DMS 273 treated with DMSO at 0.1 percent for 48 hours (cell line): ENCODE results near the gene RYR1.
"Not testable (repeated sequence)": the region's sequence is repeated elsewhere in the genome, so short reads cannot be mapped to it uniquely, and the experiment has no call there.

Source experiments
- DNase-seq: peaks from one replicate; lab custom pipeline; 2025; lab: John Stamatoyannopoulos, UW

Gene RYR1

GRCh38 chr19:38457690-38458405 lies 24.4 kb downstream of the RYR1 start:
- no peak for DNase-seq

DNA sequence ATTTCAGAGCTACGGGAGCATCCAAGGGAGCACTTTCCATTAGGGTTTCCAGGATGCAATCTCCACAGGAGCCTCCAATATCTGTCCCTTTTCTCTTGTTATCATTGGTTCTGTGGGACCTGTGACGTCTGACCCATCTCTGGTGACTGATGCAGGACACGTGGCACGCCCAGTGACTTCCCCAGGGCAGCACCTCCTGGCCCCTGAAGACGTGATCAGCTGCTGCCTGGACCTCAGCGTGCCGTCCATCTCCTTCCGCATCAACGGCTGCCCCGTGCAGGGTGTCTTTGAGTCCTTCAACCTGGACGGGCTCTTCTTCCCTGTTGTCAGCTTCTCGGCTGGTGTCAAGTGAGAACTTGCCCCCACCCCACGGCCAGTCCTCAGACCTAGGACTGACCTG lies 25.5 kb downstream of the RYR1 start:
- no peak for DNase-seq

- DNase-seq, result no peak
Observed at GRCh38 chr19:38463365-38463764, 29.9 kb downstream of the RYR1 start.

DNA sequence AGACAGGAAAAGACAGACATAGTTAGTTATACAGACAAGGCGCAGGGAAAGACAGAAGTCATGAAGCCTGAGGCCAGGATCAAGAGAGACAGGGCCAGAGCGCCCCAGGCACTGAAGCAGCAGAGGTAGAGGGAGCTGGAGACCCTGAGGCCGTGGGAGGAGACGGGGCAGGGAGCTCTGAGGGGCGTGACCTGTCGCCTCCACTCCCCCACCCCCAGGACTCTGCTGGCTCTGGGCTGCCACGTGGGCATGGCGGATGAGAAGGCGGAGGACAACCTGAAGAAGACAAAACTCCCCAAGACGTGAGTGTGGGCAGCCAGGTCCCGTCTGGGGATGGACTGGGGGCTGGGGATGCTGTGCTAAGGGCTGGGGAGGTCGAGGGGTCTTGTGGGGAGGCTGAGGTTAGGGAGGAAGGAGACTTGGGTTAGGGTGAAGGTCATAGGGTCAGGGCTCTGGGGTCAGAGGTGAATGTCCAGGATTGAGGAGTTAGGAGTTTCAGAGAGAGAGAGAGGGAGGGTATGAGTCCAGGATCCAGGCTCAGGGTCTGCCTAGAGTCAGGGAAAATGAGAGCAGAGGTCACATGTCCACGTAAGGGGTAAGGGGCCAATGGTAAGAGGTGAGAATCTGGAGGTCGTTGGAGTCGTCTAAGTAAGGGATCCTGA lies 31.1 kb downstream of the RYR1 start:
- no peak for DNase-seq

DNA sequence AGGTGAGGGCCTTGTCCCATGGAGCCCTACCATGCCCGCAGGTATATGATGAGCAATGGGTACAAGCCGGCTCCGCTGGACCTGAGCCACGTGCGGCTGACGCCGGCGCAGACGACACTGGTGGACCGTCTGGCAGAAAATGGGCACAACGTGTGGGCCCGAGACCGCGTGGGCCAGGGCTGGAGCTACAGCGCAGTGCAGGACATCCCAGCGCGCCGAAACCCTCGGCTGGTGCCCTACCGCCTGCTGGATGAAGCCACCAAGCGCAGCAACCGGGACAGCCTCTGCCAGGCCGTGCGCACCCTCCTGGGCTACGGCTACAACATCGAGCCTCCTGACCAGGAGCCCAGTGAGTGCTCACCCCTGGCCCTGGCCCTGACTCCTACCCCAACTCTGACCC lies 32.6 kb downstream of the RYR1 start:
- no peak for DNase-seq

GRCh38 chr19:38467541-38468525 lies 34.3 kb downstream of the RYR1 start:
- no peak for DNase-seq

DNA sequence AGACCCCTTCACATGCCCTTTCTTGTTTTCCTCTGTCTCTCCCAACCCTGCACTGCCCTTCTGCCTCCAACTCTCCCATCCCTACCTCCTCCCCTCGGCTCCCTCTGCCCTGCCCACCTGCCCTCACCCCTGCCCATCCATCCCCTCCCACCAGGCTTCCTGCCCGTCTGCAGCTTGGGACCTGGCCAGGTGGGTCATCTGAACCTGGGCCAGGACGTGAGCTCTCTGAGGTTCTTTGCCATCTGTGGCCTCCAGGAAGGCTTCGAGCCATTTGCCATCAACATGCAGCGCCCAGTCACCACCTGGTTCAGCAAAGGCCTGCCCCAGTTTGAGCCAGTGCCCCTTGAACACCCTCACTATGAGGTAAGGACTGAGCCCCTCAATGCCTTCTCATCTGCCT lies 35.7 kb downstream of the RYR1 start:
- no peak for DNase-seq

GRCh38 chr19:38470788-38471480 lies 37.4 kb downstream of the RYR1 start:
- no peak for DNase-seq

GRCh38 chr19:38472725-38473124 lies 39.2 kb downstream of the RYR1 start:
- not testable (repeated sequence) for DNase-seq

- DNase-seq, result no peak
Observed at GRCh38 chr19:38473201-38473600, 39.7 kb downstream of the RYR1 start.

- DNase-seq, result no peak
Observed at GRCh38 chr19:38475176-38475575, 41.7 kb downstream of the RYR1 start.

GRCh38 chr19:38478273-38478971 lies 44.9 kb downstream of the RYR1 start:
- DNase-seq, result peak; percentile 16

- DNase-seq, result no peak
Observed at GRCh38 chr19:38482496-38482895, 49.0 kb downstream of the RYR1 start.

- no peak for DNase-seq
Observed at GRCh38 chr19:38483016-38483630, 49.6 kb downstream of the RYR1 start.

- DNase-seq, result no peak
Observed at GRCh38 chr19:38484747-38485146, 51.3 kb downstream of the RYR1 start.

DNA sequence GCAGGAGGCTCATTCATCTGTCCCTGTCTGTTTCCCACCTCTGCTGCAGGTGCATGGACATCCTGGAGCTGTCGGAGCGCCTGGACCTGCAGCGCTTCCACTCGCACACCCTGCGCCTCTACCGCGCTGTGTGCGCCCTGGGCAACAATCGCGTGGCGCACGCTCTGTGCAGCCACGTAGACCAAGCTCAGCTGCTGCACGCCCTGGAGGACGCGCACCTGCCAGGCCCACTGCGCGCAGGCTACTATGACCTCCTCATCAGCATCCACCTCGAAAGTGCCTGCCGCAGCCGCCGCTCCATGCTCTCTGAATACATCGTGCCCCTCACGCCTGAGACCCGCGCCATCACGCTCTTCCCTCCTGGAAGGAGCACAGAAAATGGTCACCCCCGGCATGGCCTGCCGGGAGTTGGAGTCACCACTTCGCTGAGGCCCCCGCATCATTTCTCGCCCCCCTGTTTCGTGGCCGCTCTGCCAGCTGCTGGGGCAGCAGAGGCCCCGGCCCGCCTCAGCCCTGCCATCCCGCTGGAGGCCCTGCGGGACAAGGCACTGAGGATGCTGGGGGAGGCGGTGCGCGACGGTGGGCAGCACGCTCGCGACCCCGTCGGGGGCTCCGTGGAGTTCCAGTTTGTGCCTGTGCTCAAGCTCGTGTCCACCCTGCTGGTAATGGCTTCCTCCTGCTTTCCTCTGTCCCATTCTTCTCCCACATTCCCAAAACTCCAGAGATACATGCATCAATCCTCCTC lies 52.2 kb downstream of the RYR1 start:
- DNase-seq, result no peak

DNA sequence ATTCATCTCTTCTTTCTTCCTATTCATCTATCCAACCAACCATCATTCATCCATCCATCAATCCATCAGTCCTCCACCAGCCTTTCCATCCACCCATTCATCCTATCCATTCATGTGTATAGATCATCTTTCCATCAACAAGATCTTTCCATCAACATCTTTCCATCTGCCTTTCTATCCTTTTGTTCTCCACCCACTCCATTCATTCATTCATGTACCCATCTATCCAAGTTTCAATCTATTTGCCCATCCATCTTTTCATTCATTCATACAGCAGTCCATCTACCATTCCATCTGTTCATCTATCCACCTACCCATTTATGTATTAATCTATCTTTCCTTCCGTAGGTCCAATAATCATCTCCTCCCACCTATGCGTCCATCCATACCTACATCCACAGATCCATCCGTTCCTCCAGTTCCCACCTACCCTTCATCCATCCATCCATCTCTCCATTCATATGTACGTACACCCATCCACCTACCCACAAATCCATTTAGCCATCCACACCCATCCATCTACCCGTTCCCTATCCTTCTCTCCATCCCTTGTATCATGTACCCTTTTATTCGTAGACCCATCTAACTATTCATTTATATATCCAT lies 53.3 kb downstream of the RYR1 start:
- DNase-seq, result no peak

GRCh38 chr19:38488096-38488495 lies 54.6 kb downstream of the RYR1 start:
- no peak for DNase-seq

- no peak for DNase-seq
Observed at GRCh38 chr19:38488776-38489481, 55.4 kb downstream of the RYR1 start.
